ENCODE results near the gene MED17.

MED17 gene

DNA sequence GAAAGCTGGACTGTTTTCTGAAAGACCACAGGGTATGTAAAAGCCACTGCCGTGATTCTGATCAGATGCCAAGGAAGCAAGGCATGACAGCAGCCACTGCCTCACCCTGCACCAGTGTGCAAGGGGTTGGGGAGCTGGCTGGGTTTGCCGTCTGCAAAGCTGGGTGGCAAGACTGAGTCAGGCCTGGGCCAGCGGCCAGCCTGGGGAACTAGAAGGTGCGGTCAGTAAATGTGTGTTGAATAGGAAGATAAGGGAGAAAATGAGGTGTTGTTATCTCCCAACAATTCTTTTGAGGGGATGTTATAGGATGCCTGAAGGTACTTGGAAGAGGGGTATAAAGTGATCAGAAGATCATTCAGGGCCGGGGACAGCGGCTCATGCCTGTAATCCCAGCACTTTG lies 58.4 kb downstream of the MED17 start:
- H3K9me3 ChIP-seq (ENCODE audit: low read length): no peaks in the 10 kb centered on the region
- no peaks in the 10 kb centered on the region for H3K36me3 ChIP-seq (ENCODE audit: insufficient read depth, low read length)
- H3K27me3 ChIP-seq (ENCODE audit: insufficient read depth, low read length): no peaks in the 10 kb centered on the region
- no peak overlapping the region for H3K27ac ChIP-seq (ENCODE audit: low read depth, low read length, poor library complexity, severe bottlenecking)
- H2AFZ ChIP-seq (ENCODE audit: low read length): no peak overlapping the region
- no peak for TF ChIP-seq EZH2 (IDR thresholded peaks at IDR 0.05; ENCODE audit: borderline replicate concordance, low read length)
- TF ChIP-seq, protein P1, sequence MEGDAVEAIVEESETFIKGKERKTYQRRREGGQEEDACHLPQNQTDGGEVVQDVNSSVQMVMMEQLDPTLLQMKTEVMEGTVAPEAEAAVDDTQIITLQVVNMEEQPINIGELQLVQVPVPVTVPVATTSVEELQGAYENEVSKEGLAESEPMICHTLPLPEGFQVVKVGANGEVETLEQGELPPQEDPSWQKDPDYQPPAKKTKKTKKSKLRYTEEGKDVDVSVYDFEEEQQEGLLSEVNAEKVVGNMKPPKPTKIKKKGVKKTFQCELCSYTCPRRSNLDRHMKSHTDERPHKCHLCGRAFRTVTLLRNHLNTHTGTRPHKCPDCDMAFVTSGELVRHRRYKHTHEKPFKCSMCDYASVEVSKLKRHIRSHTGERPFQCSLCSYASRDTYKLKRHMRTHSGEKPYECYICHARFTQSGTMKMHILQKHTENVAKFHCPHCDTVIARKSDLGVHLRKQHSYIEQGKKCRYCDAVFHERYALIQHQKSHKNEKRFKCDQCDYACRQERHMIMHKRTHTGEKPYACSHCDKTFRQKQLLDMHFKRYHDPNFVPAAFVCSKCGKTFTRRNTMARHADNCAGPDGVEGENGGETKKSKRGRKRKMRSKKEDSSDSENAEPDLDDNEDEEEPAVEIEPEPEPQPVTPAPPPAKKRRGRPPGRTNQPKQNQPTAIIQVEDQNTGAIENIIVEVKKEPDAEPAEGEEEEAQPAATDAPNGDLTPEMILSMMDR (IDR thresholded peaks at IDR 0.05; ENCODE audit: low read length): no peak
- H3F3A ChIP-seq (ENCODE audit: insufficient read depth, low read length): no peaks in the 10 kb centered on the region
- no peak overlapping the region for H3K4me3 ChIP-seq (ENCODE audit: low read depth, low read length, poor library complexity, severe bottlenecking)
- no peak overlapping the region for H3K9ac ChIP-seq (ENCODE audit: low read length)
- no peaks in the 10 kb centered on the region for H3K79me2 ChIP-seq (ENCODE audit: insufficient read depth, low read length)
- H4K20me1 ChIP-seq (ENCODE audit: insufficient read depth, low read length): no peaks in the 10 kb centered on the region
- no peak overlapping the region for H3K4me2 ChIP-seq (ENCODE audit: low read length)
- H3K4me1 ChIP-seq (ENCODE audit: insufficient read depth, low read length, severe bottlenecking): no peaks in the 10 kb centered on the region
- no peaks in the 10 kb centered on the region for H3K9me2 ChIP-seq (ENCODE audit: low read depth, low read length)

DNA sequence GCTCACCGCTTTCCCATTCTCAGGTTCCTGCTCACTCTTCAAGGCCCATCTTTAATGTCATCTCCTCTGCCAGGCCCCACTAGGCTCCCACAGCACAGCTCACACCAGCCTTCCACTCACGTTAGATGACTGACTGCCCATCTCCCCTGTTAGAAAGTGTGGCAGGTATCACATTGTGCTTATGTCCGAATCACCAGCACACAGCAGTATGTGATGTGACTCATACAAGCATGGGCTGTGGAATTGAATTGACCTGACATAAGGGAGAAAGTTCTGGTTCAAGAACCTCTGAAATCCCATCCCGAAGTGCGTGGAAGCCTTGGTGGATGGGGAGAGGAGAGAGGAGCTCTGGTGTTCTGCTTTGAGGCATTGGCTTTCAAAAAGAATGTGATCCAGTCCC lies 59.8 kb downstream of the MED17 start:
- no peak overlapping the region for H3K27ac ChIP-seq (ENCODE audit: low read depth, low read length, poor library complexity, severe bottlenecking)
- H3K36me3 ChIP-seq (ENCODE audit: insufficient read depth, low read length): no peaks in the 10 kb centered on the region
- no peaks in the 10 kb centered on the region for H3F3A ChIP-seq (ENCODE audit: insufficient read depth, low read length)
- H3K27me3 ChIP-seq (ENCODE audit: insufficient read depth, low read length): no peaks in the 10 kb centered on the region
- TF ChIP-seq EZH2 (IDR thresholded peaks at IDR 0.05; ENCODE audit: borderline replicate concordance, low read length): no peak
- TF ChIP-seq, protein P1 (IDR thresholded peaks at IDR 0.05; ENCODE audit: low read length): no peak
- H3K4me2 ChIP-seq (ENCODE audit: low read length): no peak overlapping the region
- H3K79me2 ChIP-seq (ENCODE audit: insufficient read depth, low read length): no peaks in the 10 kb centered on the region
- H3K9me2 ChIP-seq (ENCODE audit: low read depth, low read length): no peaks in the 10 kb centered on the region
- no peaks in the 10 kb centered on the region for H4K20me1 ChIP-seq (ENCODE audit: insufficient read depth, low read length)
- no peak overlapping the region for H3K4me3 ChIP-seq (ENCODE audit: low read depth, low read length, poor library complexity, severe bottlenecking)
- H3K9me3 ChIP-seq (ENCODE audit: low read length): no peaks in the 10 kb centered on the region
- H3K4me1 ChIP-seq (ENCODE audit: insufficient read depth, low read length, severe bottlenecking): no peaks in the 10 kb centered on the region
- H3K9ac ChIP-seq (ENCODE audit: low read length): no peak overlapping the region
- H2AFZ ChIP-seq (ENCODE audit: low read length): no peak overlapping the region

DNA sequence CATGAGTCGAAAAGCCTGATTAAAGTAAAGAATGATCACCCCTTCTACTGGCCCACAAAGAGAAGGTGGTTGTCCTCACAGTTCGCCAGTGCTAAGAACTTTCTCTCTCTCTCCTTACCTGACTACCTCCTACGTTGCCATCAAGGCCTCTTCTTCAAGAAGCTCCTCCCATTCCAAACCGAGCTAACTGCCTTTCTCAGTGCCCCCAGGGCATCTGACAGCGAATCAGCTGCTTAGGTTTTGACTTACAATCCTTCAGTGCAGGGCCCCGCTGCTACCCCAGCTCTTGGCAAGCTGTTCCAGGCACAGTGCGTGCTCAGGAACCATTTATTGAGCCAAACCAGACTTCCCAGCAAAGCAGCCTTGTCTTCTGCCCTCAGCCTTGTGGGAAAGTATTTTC lies 60.5 kb downstream of the MED17 start:
- Histone ChIP-seq H3K27me3 (ENCODE audit: insufficient read depth, low read length) (no peaks in the 10 kb centered on the region), H3K9me3 (ENCODE audit: low read length) (no peaks in the 10 kb centered on the region), H3K9ac (ENCODE audit: low read length) (no peak overlapping the region), H2AFZ (ENCODE audit: low read length) (no peak overlapping the region), H3K4me1 (ENCODE audit: insufficient read depth, low read length, severe bottlenecking) (no peaks in the 10 kb centered on the region), H3K9me2 (ENCODE audit: low read depth, low read length) (no peaks in the 10 kb centered on the region), H3F3A (ENCODE audit: insufficient read depth, low read length) (no peaks in the 10 kb centered on the region), H4K20me1 (ENCODE audit: insufficient read depth, low read length) (no peaks in the 10 kb centered on the region), H3K4me2 (ENCODE audit: low read length) (no peak overlapping the region), H3K79me2 (ENCODE audit: insufficient read depth, low read length) (no peaks in the 10 kb centered on the region), H3K36me3 (ENCODE audit: insufficient read depth, low read length) (no peaks in the 10 kb centered on the region), H3K27ac (ENCODE audit: low read depth, low read length, poor library complexity, severe bottlenecking) (no peak overlapping the region), H3K4me3 (ENCODE audit: low read depth, low read length, poor library complexity, severe bottlenecking) (no peak overlapping the region)
- TF ChIP-seq, protein P1 (IDR thresholded peaks at IDR 0.05; ENCODE audit: low read length): no peak
- no peak for TF ChIP-seq EZH2 (IDR thresholded peaks at IDR 0.05; ENCODE audit: borderline replicate concordance, low read length)

Data from OCI-LY1 (cell line).